GM23338 (cell line): ENCODE results near the gene CMSS1. TPM values are rescaled to one million over a fixed set of nuclear protein-coding genes. Genes with fewer than 3 reads are reported as not detected.
A peak's percentile ranks its signal among the peaks of the same experiment; 100 is the strongest.

Experiments used
- ATAC-seq: fragments of 200-7000 bp; cut with Tn5 transposase; 3 replicates; pipeline ENCODE4 v1.9.1; 2020
- DNase-seq: peaks from one replicate; pipeline ENCODE4 v3.0.0-alpha.2; 2015; ENCODE audit warnings: low spot score
- H2AFZ ChIP-seq: fragments of 200-600 bp; sonication (generic); 2 replicates; pipeline ENCODE4 v1.8.0; 2016; ENCODE audit warnings: antibody characterized with exemption, mild to moderate bottlenecking, moderate library complexity
- H3F3A ChIP-seq: fragments of 200-600 bp; sonication (generic); replicated peaks from 2 replicates; pipeline ENCODE4 v1.8.0; 2017; ENCODE audit warnings: antibody characterized with exemption, mixed run types, low read depth
- H3K27ac ChIP-seq: fragments of 200-600 bp; sonication (generic); 2 replicates; pipeline ENCODE4 v1.6.1; 2016; ENCODE audit warnings: low read depth
- H3K27me3 ChIP-seq: fragments of 200-600 bp; sonication (generic); 2 replicates; pipeline ENCODE4 v1.8.0; 2016; ENCODE audit warnings: mild to moderate bottlenecking, mixed run types, moderate library complexity; ENCODE audit not compliant: insufficient read depth
- H3K36me3 ChIP-seq: fragments of 200-600 bp; sonication (generic); 2 replicates; pipeline ENCODE4 v1.8.0; 2016; ENCODE audit warnings: mild to moderate bottlenecking; ENCODE audit not compliant: insufficient read depth
- H3K4me1 ChIP-seq: fragments of 200-600 bp; sonication (generic); 2 replicates; pipeline ENCODE4 v1.8.0; 2016; ENCODE audit warnings: mild to moderate bottlenecking, moderate library complexity; ENCODE audit not compliant: insufficient read depth
- H3K4me2 ChIP-seq: fragments of 200-600 bp; sonication (generic); 2 replicates; pipeline ENCODE4 v1.7.1; 2017; ENCODE audit warnings: mixed run types
- H3K4me3 ChIP-seq: fragments of 200-600 bp; sonication (generic); 2 replicates; pipeline ENCODE4 v1.6.1; 2016; ENCODE audit warnings: mixed run types
- H3K79me2 ChIP-seq: fragments of 200-600 bp; sonication (generic); replicated peaks from 2 replicates; pipeline ENCODE4 v1.8.0; 2017; ENCODE audit warnings: mild to moderate bottlenecking; ENCODE audit not compliant: insufficient read depth
- H3K9me2 ChIP-seq: fragments of 200-600 bp; sonication (generic); 2 replicates; pipeline ENCODE4 v1.8.0; 2017; ENCODE audit not compliant: insufficient read depth
- H4K20me1 ChIP-seq: fragments of 200-600 bp; sonication (generic); replicated peaks from 2 replicates; pipeline ENCODE4 v1.8.0; 2017; ENCODE audit warnings: mild to moderate bottlenecking; ENCODE audit not compliant: insufficient read depth
- H3K27ac Mint-ChIP-seq: 2 replicates; pipeline ENCODE4 v1.8.0; 2020; ENCODE audit warnings: inconsistent platforms, mild to moderate bottlenecking, moderate library complexity, mixed read lengths
- H3K27me3 Mint-ChIP-seq: 3 replicates; pipeline ENCODE4 v1.8.0; 2022; ENCODE audit warnings: low read depth, mild to moderate bottlenecking, moderate library complexity, mixed read lengths, inconsistent platforms; ENCODE audit not compliant: insufficient read depth, poor library complexity
- H3K36me3 Mint-ChIP-seq: 3 replicates; pipeline ENCODE4 v1.8.0; 2021; ENCODE audit warnings: low read depth, mild to moderate bottlenecking, inconsistent platforms, moderate library complexity, mixed read lengths
- H3K4me1 Mint-ChIP-seq: 3 replicates; pipeline ENCODE4 v1.8.0; 2020; ENCODE audit warnings: mild to moderate bottlenecking, inconsistent platforms, mixed read lengths
- H3K4me3 Mint-ChIP-seq: 3 replicates; pipeline ENCODE4 v1.8.0; 2021; ENCODE audit warnings: moderate library complexity, mild to moderate bottlenecking, inconsistent platforms, mixed read lengths
- H3K9me3 Mint-ChIP-seq: 3 replicates; pipeline ENCODE4 v1.8.0; 2020; ENCODE audit warnings: moderate library complexity, mild to moderate bottlenecking, inconsistent platforms, mixed read lengths
- CREB1 ChIP-seq: fragments of 250-450 bp; sonication (Bioruptor Pico); IDR thresholded peaks from 2 replicates; pipeline ENCODE4 v1.5.0; 2020; ENCODE audit warnings: low read depth, mild to moderate bottlenecking, moderate library complexity
- EZH2 ChIP-seq: fragments of 200-600 bp; sonication (generic); IDR thresholded peaks from one replicate; pipeline ENCODE4 v1.8.0; 2017; ENCODE audit warnings: antibody characterized with exemption, mild to moderate bottlenecking, low read depth; ENCODE audit not compliant: unreplicated experiment
- JUNB ChIP-seq: IDR thresholded peaks from one replicate; pipeline ENCODE4 v1.6.1; 2016; ENCODE audit warnings: antibody characterized with exemption; ENCODE audit not compliant: unreplicated experiment
- NANOG ChIP-seq: IDR thresholded peaks from 2 replicates; pipeline ENCODE4 v1.6.1; 2016; ENCODE audit warnings: antibody characterized with exemption, borderline replicate concordance
- POLR2AphosphoS5 ChIP-seq: IDR thresholded peaks from 2 replicates; pipeline ENCODE4 v1.6.1; 2016; ENCODE audit warnings: antibody characterized with exemption, low read depth
- STAT1 ChIP-seq: IDR thresholded peaks from one replicate; pipeline ENCODE4 v1.6.1; 2016; ENCODE audit warnings: antibody characterized with exemption; ENCODE audit not compliant: unreplicated experiment
- ZNF114 ChIP-seq: fragments of 250-450 bp; sonication (Bioruptor Pico); IDR thresholded peaks from 2 replicates; pipeline ENCODE4 v1.5.0; 2020; ENCODE audit warnings: mild to moderate bottlenecking, moderate library complexity
- ZNF331 ChIP-seq: fragments of 250-450 bp; sonication (Bioruptor Pico); IDR thresholded peaks from 2 replicates; pipeline ENCODE4 v1.5.0; 2020; ENCODE audit warnings: low read depth, mild to moderate bottlenecking, moderate library complexity
- polyA plus RNA-seq: library from polyadenylated mRNA; unstranded; fragments of >200 nt; fragmentation: Nextera tagmentation; extraction: Ambion mirVana; gene quantifications from 2 replicates; pipeline ENCODE4 v1.2.1, GENCODE V29; 2016
- total RNA-seq: library from RNA; depleted of rRNA; stranded (reverse); fragments of >200 nt; shearing (Covaris generic); gene quantifications from 2 replicates; pipeline ENCODE4 v1.2.3, GENCODE V29; 2014
- TF ChIP-seq, protein P1 (sequence below): fragments of 250-450 bp; sonication (Bioruptor Pico); IDR thresholded peaks from 2 replicates; pipeline ENCODE4 v1.5.0; 2020; ENCODE audit warnings: mild to moderate bottlenecking, moderate library complexity
- TF ChIP-seq, protein P2 (sequence below), 2 experiments: fragments of 200-600 bp in 1 of 2; sonication (generic) in 1 of 2; conservative IDR thresholded peaks; 2 replicates each; pipeline versions ENCODE4 v1.5.1 to v1.6.1; 2016 to 2017; ENCODE audit warnings: antibody characterized with exemption in 2 of 2, low read depth in 2 of 2, mild to moderate bottlenecking in 2 of 2, moderate library complexity in 1 of 2
- TF ChIP-seq, protein P3 (sequence below): IDR thresholded peaks from one replicate; pipeline ENCODE4 v1.6.1; 2018; ENCODE audit warnings: antibody characterized with exemption; ENCODE audit not compliant: unreplicated experiment

Gene CMSS1
- total and polyA plus RNA-seq, 2 experiments from 2014 or later = 39.4 to 187 TPM

DNA sequence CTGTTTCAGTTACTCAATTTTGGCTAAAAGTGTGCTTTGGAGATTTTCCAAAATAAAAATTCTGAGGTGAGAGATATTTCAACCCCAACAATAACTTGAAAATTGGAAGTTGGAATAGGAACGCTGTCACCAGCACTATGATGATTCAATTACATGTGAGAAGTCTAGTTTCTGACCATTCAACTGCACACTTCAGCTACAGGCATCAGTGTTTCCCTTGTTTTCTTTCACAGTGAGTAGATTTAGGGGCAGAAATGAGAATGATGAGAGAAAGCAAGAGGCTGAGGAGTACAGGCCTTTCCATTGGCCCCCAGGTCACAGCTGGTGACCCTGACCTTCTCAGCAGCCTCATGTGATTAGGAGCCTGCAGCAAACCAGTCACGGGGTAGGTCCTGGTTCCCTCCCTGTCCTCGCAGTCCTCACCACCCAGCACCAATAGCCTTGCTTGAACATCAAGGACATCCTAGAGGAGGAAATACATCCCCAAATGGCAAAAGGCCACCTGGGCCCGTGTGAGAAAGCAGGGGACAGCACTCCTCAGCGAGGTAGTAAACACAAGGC, 306.6 kb downstream of the CMSS1 start (continued):
- TF ChIP-seq POLR2AphosphoS5 (no peak), ZNF331 (CRISPR knock-in tag) (no peak), ZNF114 (CRISPR knock-in tag) (no peak), NANOG (no peak), EZH2 (no peak)
- TF ChIP-seq, protein P1, sequence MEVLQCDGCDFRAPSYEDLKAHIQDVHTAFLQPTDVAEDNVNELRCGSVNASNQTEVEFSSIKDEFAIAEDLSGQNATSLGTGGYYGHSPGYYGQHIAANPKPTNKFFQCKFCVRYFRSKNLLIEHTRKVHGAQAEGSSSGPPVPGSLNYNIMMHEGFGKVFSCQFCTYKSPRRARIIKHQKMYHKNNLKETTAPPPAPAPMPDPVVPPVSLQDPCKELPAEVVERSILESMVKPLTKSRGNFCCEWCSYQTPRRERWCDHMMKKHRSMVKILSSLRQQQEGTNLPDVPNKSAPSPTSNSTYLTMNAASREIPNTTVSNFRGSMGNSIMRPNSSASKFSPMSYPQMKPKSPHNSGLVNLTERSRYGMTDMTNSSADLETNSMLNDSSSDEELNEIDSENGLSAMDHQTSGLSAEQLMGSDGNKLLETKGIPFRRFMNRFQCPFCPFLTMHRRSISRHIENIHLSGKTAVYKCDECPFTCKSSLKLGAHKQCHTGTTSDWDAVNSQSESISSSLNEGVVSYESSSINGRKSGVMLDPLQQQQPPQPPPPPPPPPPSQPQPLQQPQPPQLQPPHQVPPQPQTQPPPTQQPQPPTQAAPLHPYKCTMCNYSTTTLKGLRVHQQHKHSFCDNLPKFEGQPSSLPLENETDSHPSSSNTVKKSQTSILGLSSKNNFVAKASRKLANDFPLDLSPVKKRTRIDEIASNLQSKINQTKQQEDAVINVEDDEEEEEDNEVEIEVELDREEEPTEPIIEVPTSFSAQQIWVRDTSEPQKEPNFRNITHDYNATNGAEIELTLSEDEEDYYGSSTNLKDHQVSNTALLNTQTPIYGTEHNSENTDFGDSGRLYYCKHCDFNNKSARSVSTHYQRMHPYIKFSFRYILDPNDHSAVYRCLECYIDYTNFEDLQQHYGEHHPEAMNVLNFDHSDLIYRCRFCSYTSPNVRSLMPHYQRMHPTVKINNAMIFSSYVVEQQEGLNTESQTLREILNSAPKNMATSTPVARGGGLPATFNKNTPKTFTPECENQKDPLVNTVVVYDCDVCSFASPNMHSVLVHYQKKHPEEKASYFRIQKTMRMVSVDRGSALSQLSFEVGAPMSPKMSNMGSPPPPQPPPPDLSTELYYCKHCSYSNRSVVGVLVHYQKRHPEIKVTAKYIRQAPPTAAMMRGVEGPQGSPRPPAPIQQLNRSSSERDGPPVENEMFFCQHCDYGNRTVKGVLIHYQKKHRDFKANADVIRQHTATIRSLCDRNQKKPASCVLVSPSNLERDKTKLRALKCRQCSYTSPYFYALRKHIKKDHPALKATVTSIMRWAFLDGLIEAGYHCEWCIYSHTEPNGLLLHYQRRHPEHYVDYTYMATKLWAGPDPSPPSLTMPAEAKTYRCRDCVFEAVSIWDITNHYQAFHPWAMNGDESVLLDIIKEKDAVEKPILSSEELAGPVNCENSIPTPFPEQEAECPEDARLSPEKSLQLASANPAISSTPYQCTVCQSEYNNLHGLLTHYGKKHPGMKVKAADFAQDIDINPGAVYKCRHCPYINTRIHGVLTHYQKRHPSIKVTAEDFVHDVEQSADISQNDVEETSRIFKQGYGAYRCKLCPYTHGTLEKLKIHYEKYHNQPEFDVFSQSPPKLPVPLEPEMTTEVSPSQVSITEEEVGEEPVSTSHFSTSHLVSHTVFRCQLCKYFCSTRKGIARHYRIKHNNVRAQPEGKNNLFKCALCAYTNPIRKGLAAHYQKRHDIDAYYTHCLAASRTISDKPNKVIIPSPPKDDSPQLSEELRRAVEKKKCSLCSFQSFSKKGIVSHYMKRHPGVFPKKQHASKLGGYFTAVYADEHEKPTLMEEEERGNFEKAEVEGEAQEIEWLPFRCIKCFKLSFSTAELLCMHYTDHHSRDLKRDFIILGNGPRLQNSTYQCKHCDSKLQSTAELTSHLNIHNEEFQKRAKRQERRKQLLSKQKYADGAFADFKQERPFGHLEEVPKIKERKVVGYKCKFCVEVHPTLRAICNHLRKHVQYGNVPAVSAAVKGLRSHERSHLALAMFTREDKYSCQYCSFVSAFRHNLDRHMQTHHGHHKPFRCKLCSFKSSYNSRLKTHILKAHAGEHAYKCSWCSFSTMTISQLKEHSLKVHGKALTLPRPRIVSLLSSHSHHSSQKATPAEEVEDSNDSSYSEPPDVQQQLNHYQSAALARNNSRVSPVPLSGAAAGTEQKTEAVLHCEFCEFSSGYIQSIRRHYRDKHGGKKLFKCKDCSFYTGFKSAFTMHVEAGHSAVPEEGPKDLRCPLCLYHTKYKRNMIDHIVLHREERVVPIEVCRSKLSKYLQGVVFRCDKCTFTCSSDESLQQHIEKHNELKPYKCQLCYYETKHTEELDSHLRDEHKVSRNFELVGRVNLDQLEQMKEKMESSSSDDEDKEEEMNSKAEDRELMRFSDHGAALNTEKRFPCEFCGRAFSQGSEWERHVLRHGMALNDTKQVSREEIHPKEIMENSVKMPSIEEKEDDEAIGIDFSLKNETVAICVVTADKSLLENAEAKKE (CRISPR knock-in tag) = no peak

DNA sequence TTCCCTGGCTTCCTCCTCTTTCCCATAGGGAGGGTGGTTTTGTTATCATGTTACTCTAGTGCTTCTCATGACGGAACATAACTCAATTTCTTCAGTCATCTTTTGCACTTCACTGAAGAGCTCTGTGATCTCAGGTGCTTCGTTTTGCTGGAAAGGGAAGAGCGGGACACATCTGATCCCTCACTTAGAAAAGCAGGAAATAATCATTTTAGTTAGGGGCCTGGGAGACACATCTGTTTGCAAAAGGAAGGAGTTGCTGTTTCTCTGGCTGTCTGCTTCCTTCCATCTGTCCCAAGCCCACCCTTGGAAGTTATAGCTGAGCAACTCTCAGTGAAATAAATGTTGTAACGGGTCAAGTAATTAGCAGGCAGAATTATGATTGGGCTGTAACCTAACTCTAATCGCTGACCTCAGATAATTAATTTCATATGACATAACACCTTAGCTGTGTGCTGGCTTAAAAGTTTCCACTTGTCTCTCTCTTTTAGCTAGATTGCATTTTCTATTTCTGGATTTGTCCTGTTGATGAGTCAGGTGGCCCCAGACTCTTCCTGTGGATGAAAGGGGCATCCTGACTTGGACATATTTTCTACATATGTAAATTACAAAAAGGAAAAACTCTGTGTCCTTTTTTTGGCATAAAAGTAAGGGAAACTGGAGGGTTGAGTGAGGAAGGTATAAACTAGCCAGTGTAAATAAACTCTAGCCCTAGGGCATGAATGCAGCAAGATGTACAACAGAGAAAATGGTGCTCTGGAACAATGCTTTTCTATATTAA, 307.7 kb downstream of the CMSS1 start:
- no peak for DNase-seq
- Histone ChIP-seq H3K4me2 (no peak overlapping the region), H3K79me2 (no peaks in the 10 kb centered on the region), H3K9me2 (no peaks in the 10 kb centered on the region), H3K36me3 (no peaks in the 10 kb centered on the region), H3K4me1 (no peaks in the 10 kb centered on the region), H4K20me1 (no peaks in the 10 kb centered on the region), H3K27me3 (no peaks in the 10 kb centered on the region), H3K27ac (0 out of 2 replicates have a peak overlapping the region, but pooled peaks have one; percentile 64), H2AFZ (no peak overlapping the region), H3K4me3 (no peak overlapping the region), H3F3A (no peaks in the 10 kb centered on the region)
- H3K27ac Mint-ChIP-seq = no peak overlapping the region
- H3K36me3 Mint-ChIP-seq = no peaks in the 10 kb centered on the region
- no peaks in the 10 kb centered on the region for H3K27me3 Mint-ChIP-seq
- peaks cover 11% of the 10 kb centered on the region for H3K4me1 Mint-ChIP-seq
- H3K4me3 Mint-ChIP-seq = no peak overlapping the region
- no peak for ATAC-seq
- H3K9me3 Mint-ChIP-seq = no peaks in the 10 kb centered on the region
- TF ChIP-seq POLR2AphosphoS5 (no peak), JUNB (no peak), NANOG (no peak), STAT1 (no peak), ZNF331 (CRISPR knock-in tag) (no peak), CREB1 (CRISPR knock-in tag) (no peak)
- TF ChIP-seq, protein P2, sequence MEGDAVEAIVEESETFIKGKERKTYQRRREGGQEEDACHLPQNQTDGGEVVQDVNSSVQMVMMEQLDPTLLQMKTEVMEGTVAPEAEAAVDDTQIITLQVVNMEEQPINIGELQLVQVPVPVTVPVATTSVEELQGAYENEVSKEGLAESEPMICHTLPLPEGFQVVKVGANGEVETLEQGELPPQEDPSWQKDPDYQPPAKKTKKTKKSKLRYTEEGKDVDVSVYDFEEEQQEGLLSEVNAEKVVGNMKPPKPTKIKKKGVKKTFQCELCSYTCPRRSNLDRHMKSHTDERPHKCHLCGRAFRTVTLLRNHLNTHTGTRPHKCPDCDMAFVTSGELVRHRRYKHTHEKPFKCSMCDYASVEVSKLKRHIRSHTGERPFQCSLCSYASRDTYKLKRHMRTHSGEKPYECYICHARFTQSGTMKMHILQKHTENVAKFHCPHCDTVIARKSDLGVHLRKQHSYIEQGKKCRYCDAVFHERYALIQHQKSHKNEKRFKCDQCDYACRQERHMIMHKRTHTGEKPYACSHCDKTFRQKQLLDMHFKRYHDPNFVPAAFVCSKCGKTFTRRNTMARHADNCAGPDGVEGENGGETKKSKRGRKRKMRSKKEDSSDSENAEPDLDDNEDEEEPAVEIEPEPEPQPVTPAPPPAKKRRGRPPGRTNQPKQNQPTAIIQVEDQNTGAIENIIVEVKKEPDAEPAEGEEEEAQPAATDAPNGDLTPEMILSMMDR (conservative IDR thresholded peaks at IDR 0.05; ENCODE audit: low read depth in 2 of 2) = no peak
- TF ChIP-seq, protein P3, sequence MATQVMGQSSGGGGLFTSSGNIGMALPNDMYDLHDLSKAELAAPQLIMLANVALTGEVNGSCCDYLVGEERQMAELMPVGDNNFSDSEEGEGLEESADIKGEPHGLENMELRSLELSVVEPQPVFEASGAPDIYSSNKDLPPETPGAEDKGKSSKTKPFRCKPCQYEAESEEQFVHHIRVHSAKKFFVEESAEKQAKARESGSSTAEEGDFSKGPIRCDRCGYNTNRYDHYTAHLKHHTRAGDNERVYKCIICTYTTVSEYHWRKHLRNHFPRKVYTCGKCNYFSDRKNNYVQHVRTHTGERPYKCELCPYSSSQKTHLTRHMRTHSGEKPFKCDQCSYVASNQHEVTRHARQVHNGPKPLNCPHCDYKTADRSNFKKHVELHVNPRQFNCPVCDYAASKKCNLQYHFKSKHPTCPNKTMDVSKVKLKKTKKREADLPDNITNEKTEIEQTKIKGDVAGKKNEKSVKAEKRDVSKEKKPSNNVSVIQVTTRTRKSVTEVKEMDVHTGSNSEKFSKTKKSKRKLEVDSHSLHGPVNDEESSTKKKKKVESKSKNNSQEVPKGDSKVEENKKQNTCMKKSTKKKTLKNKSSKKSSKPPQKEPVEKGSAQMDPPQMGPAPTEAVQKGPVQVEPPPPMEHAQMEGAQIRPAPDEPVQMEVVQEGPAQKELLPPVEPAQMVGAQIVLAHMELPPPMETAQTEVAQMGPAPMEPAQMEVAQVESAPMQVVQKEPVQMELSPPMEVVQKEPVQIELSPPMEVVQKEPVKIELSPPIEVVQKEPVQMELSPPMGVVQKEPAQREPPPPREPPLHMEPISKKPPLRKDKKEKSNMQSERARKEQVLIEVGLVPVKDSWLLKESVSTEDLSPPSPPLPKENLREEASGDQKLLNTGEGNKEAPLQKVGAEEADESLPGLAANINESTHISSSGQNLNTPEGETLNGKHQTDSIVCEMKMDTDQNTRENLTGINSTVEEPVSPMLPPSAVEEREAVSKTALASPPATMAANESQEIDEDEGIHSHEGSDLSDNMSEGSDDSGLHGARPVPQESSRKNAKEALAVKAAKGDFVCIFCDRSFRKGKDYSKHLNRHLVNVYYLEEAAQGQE = no peak
